ENCODE measurements around the gene KLHL13.

- peak; percentile 62; the same call in 1 of the 2 replicates for TF ChIP-seq EP300 (IDR thresholded peaks at IDR 0.05; ENCODE audit: borderline replicate concordance)
- TF ChIP-seq TAF1 (IDR thresholded peaks at IDR 0.05; ENCODE audit: low read depth) = no peak
- no peak for TF ChIP-seq RAD21 (IDR thresholded peaks at IDR 0.05; ENCODE audit: low read depth)
These were observed 127.1 kb downstream of the KLHL13 start for GRCh38 chrX:117989512-117989911.

Data from Ishikawa (cell line).